Epithelial cell of esophagus (primary cell): Measurements from ENCODE around the gene ABCA5.
A peak's percentile ranks its signal among the peaks of the same experiment; 100 is the strongest.

ENCODE experiments used
- DNase-seq: peaks from one replicate; pipeline ENCODE4 v3.0.0; 2010; ENCODE audit warnings: low read depth
- H3K4me3 ChIP-seq: 2 replicates; pipeline ENCODE4 v1.5.1; 2011; ENCODE audit warnings: mild to moderate bottlenecking, low read length, control low read depth
- TF ChIP-seq, protein P1 (sequence below): IDR thresholded peaks from 2 replicates; pipeline ENCODE4 v1.5.1; 2011; ENCODE audit warnings: low read depth, mild to moderate bottlenecking, low read length, control low read depth, inconsistent platforms; ENCODE audit not compliant: insufficient read depth; ENCODE audit errors: missing control alignments

Gene ABCA5

DNA sequence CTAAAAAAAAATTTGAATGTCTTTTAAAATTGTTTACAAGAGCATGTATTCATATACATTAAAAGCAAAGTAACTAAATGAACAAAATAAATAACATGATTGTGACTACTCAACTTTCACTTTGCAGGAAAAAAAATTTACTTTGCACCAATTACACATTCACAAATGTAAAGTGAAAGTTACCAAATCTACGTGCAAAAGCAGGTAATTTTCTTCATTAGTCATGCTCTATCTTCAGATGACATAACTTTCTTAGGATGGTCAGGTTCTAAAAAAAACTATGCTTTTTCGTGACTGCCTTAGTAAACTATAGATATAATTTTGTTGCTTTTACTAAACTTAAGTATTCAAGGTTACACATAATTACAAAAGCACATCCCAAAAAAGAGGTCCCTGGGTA lies 81.3 kb downstream of the ABCA5 start:
- TF ChIP-seq, protein P1, sequence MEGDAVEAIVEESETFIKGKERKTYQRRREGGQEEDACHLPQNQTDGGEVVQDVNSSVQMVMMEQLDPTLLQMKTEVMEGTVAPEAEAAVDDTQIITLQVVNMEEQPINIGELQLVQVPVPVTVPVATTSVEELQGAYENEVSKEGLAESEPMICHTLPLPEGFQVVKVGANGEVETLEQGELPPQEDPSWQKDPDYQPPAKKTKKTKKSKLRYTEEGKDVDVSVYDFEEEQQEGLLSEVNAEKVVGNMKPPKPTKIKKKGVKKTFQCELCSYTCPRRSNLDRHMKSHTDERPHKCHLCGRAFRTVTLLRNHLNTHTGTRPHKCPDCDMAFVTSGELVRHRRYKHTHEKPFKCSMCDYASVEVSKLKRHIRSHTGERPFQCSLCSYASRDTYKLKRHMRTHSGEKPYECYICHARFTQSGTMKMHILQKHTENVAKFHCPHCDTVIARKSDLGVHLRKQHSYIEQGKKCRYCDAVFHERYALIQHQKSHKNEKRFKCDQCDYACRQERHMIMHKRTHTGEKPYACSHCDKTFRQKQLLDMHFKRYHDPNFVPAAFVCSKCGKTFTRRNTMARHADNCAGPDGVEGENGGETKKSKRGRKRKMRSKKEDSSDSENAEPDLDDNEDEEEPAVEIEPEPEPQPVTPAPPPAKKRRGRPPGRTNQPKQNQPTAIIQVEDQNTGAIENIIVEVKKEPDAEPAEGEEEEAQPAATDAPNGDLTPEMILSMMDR: no peak
- DNase-seq: peak; percentile 31
- H3K4me3 ChIP-seq: no peak overlapping the region

DNA sequence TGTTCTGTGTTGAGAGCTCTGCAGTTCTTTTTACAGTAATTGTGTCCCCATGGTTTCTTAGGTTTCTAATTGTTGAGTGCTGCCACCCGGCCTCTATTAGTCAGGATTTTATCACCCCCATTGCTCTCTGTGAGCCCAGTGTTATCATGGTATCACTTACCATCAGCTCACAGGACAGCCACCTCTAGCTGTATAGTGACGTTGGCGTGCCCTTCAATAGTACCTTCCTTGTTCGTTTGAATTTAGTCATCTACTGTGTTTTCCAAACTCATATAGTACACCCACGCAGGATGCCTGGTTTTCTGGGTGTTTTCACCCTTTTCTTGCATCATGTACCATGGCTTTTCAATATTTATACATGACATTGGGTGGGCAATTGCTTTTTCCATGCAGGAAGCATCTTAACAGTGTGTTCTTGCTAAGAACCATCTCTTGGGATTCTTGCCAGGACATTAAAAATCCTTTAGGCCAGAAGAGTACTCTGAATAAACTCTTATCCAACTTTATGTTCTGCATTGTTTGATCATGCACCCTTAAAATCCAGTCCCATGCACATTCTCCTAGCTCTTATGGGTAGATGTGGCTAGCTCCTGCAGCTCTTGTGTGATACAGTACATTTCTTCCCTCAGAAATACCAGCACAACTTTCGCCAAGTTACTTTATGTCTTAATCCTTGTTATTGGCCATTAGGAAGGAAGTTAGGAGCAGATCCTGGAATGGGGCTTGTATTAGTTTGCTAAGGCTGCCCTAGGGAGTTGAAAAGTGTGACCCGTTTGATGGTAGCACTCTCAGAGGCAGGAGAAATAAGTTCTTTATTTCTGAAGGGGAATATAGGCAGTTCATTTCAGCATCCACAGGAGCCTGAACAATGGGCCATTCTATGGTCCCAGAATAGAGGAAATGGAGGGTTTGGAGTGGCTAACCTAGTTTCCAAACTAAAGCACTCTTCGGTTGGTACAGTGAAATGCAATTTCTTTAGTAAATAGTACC lies 87.0 kb downstream of the ABCA5 start:
- no peak overlapping the region for H3K4me3 ChIP-seq
- DNase-seq: no peak
- TF ChIP-seq, protein P1: no peak

DNA sequence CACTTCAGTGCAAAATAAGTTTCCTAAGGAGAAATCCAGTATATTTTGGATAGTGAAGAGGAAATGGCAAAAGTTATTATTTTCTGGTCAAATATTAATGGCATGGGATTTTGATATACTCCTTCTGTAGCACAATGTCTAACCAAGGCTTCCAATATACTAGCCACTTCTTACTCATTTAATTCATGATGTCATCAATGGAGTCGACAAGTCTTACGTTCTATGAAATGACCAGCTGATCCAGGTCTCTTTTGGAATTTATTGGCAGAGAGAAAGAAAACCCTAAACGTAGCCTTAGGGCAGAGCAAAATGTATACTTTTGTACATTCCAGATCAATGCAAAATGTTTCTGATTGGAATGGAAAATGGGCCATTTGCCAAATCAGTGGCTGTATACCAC lies 90.0 kb downstream of the ABCA5 start:
- TF ChIP-seq, protein P1: no peak
- no peak for DNase-seq
- no peak overlapping the region for H3K4me3 ChIP-seq

DNA sequence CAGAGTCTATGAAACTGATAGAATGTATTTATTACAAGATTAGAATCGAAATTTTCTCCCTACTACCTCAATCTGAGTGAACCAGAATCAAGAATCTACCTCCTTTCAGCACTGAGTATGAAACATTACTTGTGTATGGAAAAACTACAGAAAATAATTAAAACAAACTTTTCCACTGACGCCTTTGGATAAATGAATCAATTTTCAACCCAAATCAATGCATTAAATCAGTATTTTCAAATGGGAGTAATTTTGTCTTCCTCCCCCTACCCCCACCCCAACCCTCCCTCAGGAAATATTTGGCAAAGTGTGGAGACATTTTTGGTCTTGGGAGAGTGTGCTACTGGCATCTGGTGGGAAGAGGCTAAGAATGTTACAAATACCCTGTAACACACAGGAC lies 90.5 kb downstream of the ABCA5 start:
- TF ChIP-seq, protein P1: no peak
- no peak overlapping the region for H3K4me3 ChIP-seq
- DNase-seq: no peak

DNA sequence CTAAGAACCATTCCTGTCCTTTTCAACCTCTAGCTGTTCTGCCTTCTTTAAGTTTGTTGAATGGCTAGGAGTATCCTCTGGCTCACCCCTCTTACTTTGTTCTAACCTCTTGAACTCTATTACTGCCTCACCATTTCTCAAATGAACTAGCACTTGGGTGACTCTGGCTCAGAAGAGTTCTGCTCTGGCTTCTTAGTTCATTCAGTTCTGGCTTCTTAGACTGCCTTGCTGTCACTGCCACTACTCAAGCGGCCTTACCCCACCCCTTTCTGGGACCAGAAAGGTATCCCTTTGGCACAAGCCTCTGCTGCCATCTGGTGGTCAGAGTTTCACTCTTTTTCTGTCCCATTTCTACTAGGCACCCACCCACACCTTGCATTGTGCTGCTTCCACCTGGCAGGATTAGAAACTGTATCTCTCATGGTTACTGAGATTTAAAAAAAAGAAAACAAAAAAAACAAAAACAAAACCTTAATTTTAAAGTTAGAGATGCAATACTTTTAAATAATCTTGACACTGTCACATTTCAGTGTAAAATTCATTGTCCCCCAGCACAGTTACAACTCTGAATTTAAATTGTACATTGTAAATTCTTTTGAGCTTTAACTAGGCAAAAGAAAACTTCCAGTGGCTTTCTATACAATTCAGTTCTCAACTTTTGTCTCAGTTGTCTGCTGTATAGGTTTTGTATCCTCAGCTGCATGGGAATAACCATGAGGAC lies 91.4 kb downstream of the ABCA5 start:
- DNase-seq: peak; percentile 77
- TF ChIP-seq, protein P1: peak; percentile 82
- H3K4me3 ChIP-seq: no peak overlapping the region

DNA sequence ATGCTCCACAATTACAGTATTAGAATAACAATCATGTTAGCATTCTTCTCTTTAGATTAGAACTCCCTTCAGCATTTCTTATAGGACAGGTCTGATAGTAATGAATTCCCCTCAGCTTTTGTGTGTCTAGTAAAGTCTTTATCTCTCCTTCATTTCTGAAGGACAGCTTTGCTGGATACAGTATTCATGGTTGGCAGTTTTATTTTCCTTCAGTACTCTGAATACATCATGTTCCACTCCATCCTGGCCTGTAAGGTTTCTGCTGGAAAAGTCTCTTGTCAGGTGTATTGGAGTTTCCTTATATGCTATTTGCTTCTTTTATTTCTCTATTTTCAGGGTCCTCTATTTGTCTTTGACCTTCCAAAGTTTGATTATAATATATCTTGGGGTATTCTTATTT lies 94.3 kb downstream of the ABCA5 start:
- TF ChIP-seq, protein P1: no peak
- no peak for DNase-seq
- H3K4me3 ChIP-seq: no peak overlapping the region
